HCT116 (cell line): ENCODE results near the gene TK2. TPM values are rescaled to one million over a fixed set of nuclear protein-coding genes. Genes with fewer than 3 reads are reported as not detected.
A peak's percentile ranks its signal among the peaks of the same experiment; 100 is the strongest.

Experiments used
- ATAC-seq: fragments of 200-7000 bp; cut with Tn5 transposase; 2 replicates; pipeline ENCODE4 v1.9.1; 2020; ENCODE audit warnings: mild to moderate bottlenecking, moderate library complexity
- BruUV-seq: library from RNA; stranded (reverse); fragments of 400-500 nt; replicated peaks from 2 replicates; lab custom pipeline; 2021; lab: Mats Ljungman, UMichigan
- CTCF ChIA-PET: fragments of 300-600 bp; sonication (Branson Sonifier 250); formaldehyde crosslinking; loops from one replicate; lab custom pipeline; 2021; ENCODE audit warnings: antibody characterized with exemption; lab: Charles Lee
- POLR2A ChIA-PET: fragments of 300-600, 350-600 bp; sonication (Branson Sonifier 250); formaldehyde crosslinking; loops from one replicate; lab custom pipeline; 2021; ENCODE audit warnings: antibody characterized with exemption; lab: Charles Lee
- RAD21 ChIA-PET, 2 experiments: fragments of 300-600 bp; sonication (Branson Sonifier 250); formaldehyde crosslinking; loops; one replicate each; lab custom pipeline; 2023; ENCODE audit warnings: low total read pairs in 2 of 2; ENCODE audit not compliant: uncharacterized antibody in 2 of 2, unreplicated experiment in 2 of 2, low non-redundant PET in 1 of 2; lab: Charles Lee
- DNase-seq: peaks from one replicate; pipeline ENCODE4 v3.0.0-alpha.2; 2010; ENCODE audit warnings: low read depth, low spot score
- H2AFZ ChIP-seq: fragments of 200-600 bp; shearing (Covaris generic), sonication (generic); 2 replicates; pipeline ENCODE4 v1.6.1; 2017; ENCODE audit warnings: low read depth, mixed run types, mixed read lengths, antibody characterized with exemption, low read length; ENCODE audit not compliant: poor library complexity, severe bottlenecking
- H3K27ac ChIP-seq: 2 replicates; pipeline ENCODE4 v1.5.1; 2012; ENCODE audit warnings: low read depth, low read length
- H3K27me3 ChIP-seq: fragments of 200-600 bp; sonication (generic); 2 replicates; pipeline ENCODE4 v1.6.1; 2016; ENCODE audit warnings: mixed run types, low read length, mixed read lengths; ENCODE audit not compliant: insufficient read depth
- H3K36me3 ChIP-seq, 2 experiments: fragments of 200-500 bp in 1 of 2; fragments of 200-600 bp in 1 of 2; sonication (Bioruptor generic) in 1 of 2; sonication (generic) in 1 of 2; 2 replicates each; pipeline versions ENCODE4 v1.5.1 to v1.6.1; 2014 to 2016; ENCODE audit warnings: low read length in 2 of 2, inconsistent platforms in 1 of 2, mixed read lengths in 1 of 2, mixed run types in 1 of 2; ENCODE audit not compliant: insufficient read depth in 2 of 2, control insufficient read depth in 1 of 2
- H3K4me1 ChIP-seq, 2 experiments: fragments of 200-600 bp in 1 of 2; sonication (generic) in 1 of 2; 2 replicates each; pipeline versions ENCODE4 v1.5.1 to v1.6.1; 2012 to 2017; ENCODE audit warnings: low read length in 2 of 2, inconsistent platforms in 1 of 2, mild to moderate bottlenecking in 1 of 2, mixed read lengths in 1 of 2, mixed run types in 1 of 2, moderate library complexity in 1 of 2; ENCODE audit not compliant: insufficient read depth in 2 of 2, control insufficient read depth in 1 of 2
- H3K4me2 ChIP-seq: fragments of 200-600 bp; sonication (generic); 2 replicates; pipeline ENCODE4 v1.6.1; 2017; ENCODE audit warnings: mixed run types, low read length, mixed read lengths
- H3K4me3 ChIP-seq, 2 experiments: fragments of 200-600 bp in 1 of 2; sonication (generic) in 1 of 2; replicated peaks in 1 of 2; 2 replicates each; pipeline ENCODE4 v1.5.1; 2011 to 2016; ENCODE audit warnings: low read length in 2 of 2, control low read depth in 1 of 2, low read depth in 1 of 2, mild to moderate bottlenecking in 1 of 2, mixed read lengths in 1 of 2, mixed run types in 1 of 2
- H3K79me2 ChIP-seq: fragments of 200-600 bp; sonication (generic); 2 replicates; pipeline ENCODE4 v1.6.1; 2017; ENCODE audit warnings: mild to moderate bottlenecking, mixed run types, low read length, moderate library complexity, mixed read lengths; ENCODE audit not compliant: insufficient read depth
- H3K9ac ChIP-seq: fragments of 200-600 bp; sonication (generic); 2 replicates; pipeline ENCODE4 v1.6.1; 2016; ENCODE audit warnings: low read length, mixed read lengths
- H3K9me2 ChIP-seq: fragments of 200-600 bp; sonication (generic), shearing (Covaris generic); 2 replicates; pipeline ENCODE4 v1.6.1; 2017; ENCODE audit warnings: mixed run types, mild to moderate bottlenecking, moderate library complexity; ENCODE audit not compliant: insufficient read depth
- H3K9me3 ChIP-seq, 2 experiments: fragments of 200-500 bp in 1 of 2; fragments of 200-600 bp in 1 of 2; sonication (Bioruptor generic) in 1 of 2; sonication (generic) in 1 of 2; 2 replicates each; pipeline ENCODE4 v1.6.1; 2014 to 2017; ENCODE audit warnings: low read length in 2 of 2, mixed read lengths in 2 of 2, inconsistent platforms in 1 of 2, low read depth in 1 of 2, mild to moderate bottlenecking in 1 of 2, mixed run types in 1 of 2, moderate library complexity in 1 of 2; ENCODE audit not compliant: control insufficient read depth in 1 of 2, insufficient read depth in 1 of 2
- H4K20me1 ChIP-seq: fragments of 200-600 bp; sonication (generic), shearing (Covaris generic); 2 replicates; pipeline ENCODE4 v1.6.1; 2017; ENCODE audit warnings: mixed run types, mild to moderate bottlenecking, moderate library complexity; ENCODE audit not compliant: insufficient read depth
- CBX3 ChIP-seq: IDR thresholded peaks from 2 replicates; pipeline ENCODE4 v1.6.1; 2012; ENCODE audit warnings: low read depth
- CEBPB ChIP-seq: IDR thresholded peaks from 2 replicates; pipeline ENCODE4 v1.6.1; 2012; ENCODE audit warnings: low read depth
- EZH2 ChIP-seq: fragments of 200-600 bp; sonication (generic); IDR thresholded peaks from 2 replicates; pipeline ENCODE4 v1.6.1; 2017; ENCODE audit warnings: antibody characterized with exemption, mixed run types
- EZH2phosphoT487 ChIP-seq: fragments of 200-600 bp; IDR thresholded peaks from 2 replicates; pipeline ENCODE4 v1.6.1; 2018; ENCODE audit warnings: antibody characterized with exemption, borderline replicate concordance
- JUND ChIP-seq: IDR thresholded peaks from 2 replicates; pipeline ENCODE4 v1.6.1; 2012
- POLR2A ChIP-seq: IDR thresholded peaks from 2 replicates; pipeline ENCODE4 v1.7.0; 2011; ENCODE audit warnings: borderline replicate concordance; ENCODE audit not compliant: insufficient read depth, insufficient read length; ENCODE audit errors: extremely low read depth
- POLR2AphosphoS5 ChIP-seq: IDR thresholded peaks from 2 replicates; pipeline ENCODE4 v1.6.1; 2011; ENCODE audit warnings: mild to moderate bottlenecking, low read depth, low read length, moderate library complexity
- RAD21 ChIP-seq: IDR thresholded peaks from 2 replicates; pipeline ENCODE4 v1.6.1; 2012; ENCODE audit warnings: low read depth, mild to moderate bottlenecking
- SIN3A ChIP-seq: IDR thresholded peaks from 2 replicates; pipeline ENCODE4 v1.6.1; 2012; ENCODE audit warnings: low read depth
- SRF ChIP-seq: IDR thresholded peaks from 2 replicates; pipeline ENCODE4 v1.6.1; 2012; ENCODE audit warnings: low read depth
- TCF7L2 ChIP-seq: IDR thresholded peaks from 2 replicates; pipeline ENCODE4 v1.7.0; 2011; ENCODE audit warnings: borderline replicate concordance, inconsistent platforms; ENCODE audit not compliant: insufficient read depth, insufficient read length; ENCODE audit errors: extremely low read depth
- YY1 ChIP-seq: IDR thresholded peaks from 2 replicates; pipeline ENCODE4 v1.6.1; 2011; ENCODE audit warnings: low read length, low read depth, moderate library complexity, mild to moderate bottlenecking; ENCODE audit not compliant: insufficient replicate concordance; ENCODE audit errors: extremely low read depth
- ZNF274 ChIP-seq: fragments of 200-500 bp; sonication (Bioruptor generic); IDR thresholded peaks from 2 replicates; pipeline ENCODE4 v1.6.1; 2014; ENCODE audit warnings: mild to moderate bottlenecking, low read depth, low read length, inconsistent platforms
- intact Hi-C: fragments of 100-400 bp; cut with micrococcal nuclease; formaldehyde crosslinking; loops from 2 replicates; pipeline ENCODE4 v1.10.0; 2022
- total RNA-seq: library from RNA; stranded (reverse); gene quantifications from one replicate; pipeline ENCODE4 v1.2.1, GENCODE V29; 2021; ENCODE audit not compliant: unreplicated experiment
- TF ChIP-seq, protein P1 (sequence below): IDR thresholded peaks from 2 replicates; pipeline ENCODE4 v1.6.1; 2012
- TF ChIP-seq, protein P2 (sequence below): IDR thresholded peaks from 2 replicates; pipeline ENCODE4 v1.6.1; 2012; ENCODE audit warnings: low read depth

Gene TK2
- total RNA-seq, 1 experiment from 2014 or later, result 15.4 TPM

- Histone ChIP-seq H3K79me2 (no peaks in the 10 kb centered on the region), H4K20me1 (no peaks in the 10 kb centered on the region), H3K4me2 (no peak overlapping the region), H3K4me1 (no peaks in the 10 kb centered on the region; a peak in 1 of 4 replicates), H3K9ac (no peak overlapping the region), H2AFZ (no peak overlapping the region), H3K27me3 (no peaks in the 10 kb centered on the region)
- ATAC-seq (peak; percentile 54), DNase-seq (no peak)
- ChIA-PET RAD21 (no interaction called here), POLR2A (no interaction called here)
- TF ChIP-seq YY1 (no peak), JUND (no peak), TCF7L2 (no peak), CEBPB (no peak), CBX3 (no peak), POLR2AphosphoS5 (no peak), POLR2A (no peak)
- TF ChIP-seq, protein P1, sequence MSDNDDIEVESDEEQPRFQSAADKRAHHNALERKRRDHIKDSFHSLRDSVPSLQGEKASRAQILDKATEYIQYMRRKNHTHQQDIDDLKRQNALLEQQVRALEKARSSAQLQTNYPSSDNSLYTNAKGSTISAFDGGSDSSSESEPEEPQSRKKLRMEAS, result no peak
- TF ChIP-seq, all 23 proteins: peak for 0
- intact Hi-C loops, result no loop called here
- no peak overlapping the region for H3K4me3 ChIP-seq
- no peaks in the 10 kb centered on the region for H3K9me2 ChIP-seq
- BruUV-seq, result no TSS peak
- H3K36me3 ChIP-seq, result peaks cover 7 to 9% of the 10 kb centered on the region in 2 experiments; a peak in 2 of 4 replicates
- CTCF ChIA-PET, result no interaction called here
- no peak overlapping the region for H3K27ac ChIP-seq
- no peaks in the 10 kb centered on the region for H3K9me3 ChIP-seq
Observed at GRCh38 chr16:66528294-66528693, 21.6 kb downstream of the TK2 start.

DNA sequence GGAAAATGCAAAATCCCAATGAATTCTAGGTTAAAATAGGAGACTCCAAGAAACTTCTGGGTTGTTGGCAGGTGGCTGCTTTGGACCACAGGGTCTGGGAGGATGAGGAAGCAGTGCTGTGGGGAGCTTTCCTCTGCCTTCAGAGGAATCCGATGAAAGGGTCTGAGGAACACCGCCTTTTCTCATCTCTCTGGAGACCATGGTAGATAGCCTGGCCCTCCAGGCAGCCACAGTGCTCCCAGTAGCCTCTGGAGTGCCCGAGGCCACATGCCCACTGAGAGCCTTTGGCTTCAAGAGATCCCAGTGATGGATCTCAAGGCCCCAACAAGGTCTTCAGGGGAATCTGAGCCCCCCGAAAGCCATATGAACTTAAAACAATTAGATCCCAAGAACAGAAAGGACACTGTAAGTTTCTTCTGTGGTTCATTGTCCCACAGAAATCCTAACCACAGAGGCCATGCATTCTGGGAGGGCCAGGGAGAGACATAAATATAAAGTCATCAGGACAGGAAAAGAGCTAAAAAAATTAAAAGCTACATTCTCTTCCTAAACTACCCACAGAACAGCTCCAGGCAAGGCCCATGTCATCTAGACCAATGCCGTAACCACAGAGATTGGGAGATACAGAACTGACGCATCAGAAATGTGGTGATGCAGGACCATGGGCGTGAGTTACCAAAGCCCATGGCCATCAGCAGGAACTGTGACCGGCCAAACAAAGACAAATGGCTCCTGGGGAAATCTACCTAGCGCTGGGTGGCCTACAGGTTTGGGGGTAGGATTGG, 24.3 kb downstream of the TK2 start:
- no TSS peak for BruUV-seq
- DNase-seq, result no peak
- peaks cover 26% of the 10 kb centered on the region in 2 experiments for H3K4me1 ChIP-seq
- H3K4me2 ChIP-seq, result no peak overlapping the region
- H3K9ac ChIP-seq, result no peak overlapping the region
- TF ChIP-seq POLR2A (no peak), EZH2phosphoT487 (no peak), SRF (no peak), SIN3A (no peak), EZH2 (no peak), RAD21 (no peak), ZNF274 (no peak), JUND (no peak), YY1 (no peak)
- TF ChIP-seq, protein P2, sequence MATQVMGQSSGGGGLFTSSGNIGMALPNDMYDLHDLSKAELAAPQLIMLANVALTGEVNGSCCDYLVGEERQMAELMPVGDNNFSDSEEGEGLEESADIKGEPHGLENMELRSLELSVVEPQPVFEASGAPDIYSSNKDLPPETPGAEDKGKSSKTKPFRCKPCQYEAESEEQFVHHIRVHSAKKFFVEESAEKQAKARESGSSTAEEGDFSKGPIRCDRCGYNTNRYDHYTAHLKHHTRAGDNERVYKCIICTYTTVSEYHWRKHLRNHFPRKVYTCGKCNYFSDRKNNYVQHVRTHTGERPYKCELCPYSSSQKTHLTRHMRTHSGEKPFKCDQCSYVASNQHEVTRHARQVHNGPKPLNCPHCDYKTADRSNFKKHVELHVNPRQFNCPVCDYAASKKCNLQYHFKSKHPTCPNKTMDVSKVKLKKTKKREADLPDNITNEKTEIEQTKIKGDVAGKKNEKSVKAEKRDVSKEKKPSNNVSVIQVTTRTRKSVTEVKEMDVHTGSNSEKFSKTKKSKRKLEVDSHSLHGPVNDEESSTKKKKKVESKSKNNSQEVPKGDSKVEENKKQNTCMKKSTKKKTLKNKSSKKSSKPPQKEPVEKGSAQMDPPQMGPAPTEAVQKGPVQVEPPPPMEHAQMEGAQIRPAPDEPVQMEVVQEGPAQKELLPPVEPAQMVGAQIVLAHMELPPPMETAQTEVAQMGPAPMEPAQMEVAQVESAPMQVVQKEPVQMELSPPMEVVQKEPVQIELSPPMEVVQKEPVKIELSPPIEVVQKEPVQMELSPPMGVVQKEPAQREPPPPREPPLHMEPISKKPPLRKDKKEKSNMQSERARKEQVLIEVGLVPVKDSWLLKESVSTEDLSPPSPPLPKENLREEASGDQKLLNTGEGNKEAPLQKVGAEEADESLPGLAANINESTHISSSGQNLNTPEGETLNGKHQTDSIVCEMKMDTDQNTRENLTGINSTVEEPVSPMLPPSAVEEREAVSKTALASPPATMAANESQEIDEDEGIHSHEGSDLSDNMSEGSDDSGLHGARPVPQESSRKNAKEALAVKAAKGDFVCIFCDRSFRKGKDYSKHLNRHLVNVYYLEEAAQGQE, result no peak
- no peaks in the 10 kb centered on the region for H4K20me1 ChIP-seq
- no peak overlapping the region for H2AFZ ChIP-seq
- intact Hi-C loops, result no loop called here
- ChIA-PET RAD21 (interaction anchor here in 1 of 2 experiments (0.7 kb wide), 1 partner anchor 8 kb away, joined by 4 read pairs; no protein-coding TSS in a partner anchor), POLR2A (no interaction called here), CTCF (no interaction called here)
- H3K27me3 ChIP-seq, result no peaks in the 10 kb centered on the region
- peaks cover 0 to 9% of the 10 kb centered on the region in 2 experiments; a peak in 2 of 4 replicates for H3K36me3 ChIP-seq
- no peak overlapping the region for H3K27ac ChIP-seq
- ATAC-seq, result no peak
- no peaks in the 10 kb centered on the region for H3K79me2 ChIP-seq
- H3K9me2 ChIP-seq, result no peaks in the 10 kb centered on the region
- H3K4me3 ChIP-seq, result no peak overlapping the region
- no peaks in the 10 kb centered on the region for H3K9me3 ChIP-seq
